ENCODE data around the gene SMNDC1.

Gene SMNDC1

GRCh38 chr10:110265573-110266193 lies 39.0 kb downstream of the SMNDC1 start:
- TF ChIP-seq TEAD4 (IDR thresholded peaks at IDR 0.05) (no peak), EP300 (IDR thresholded peaks at IDR 0.05; ENCODE audit: borderline replicate concordance) (no peak), REST (IDR thresholded peaks at IDR 0.05; ENCODE audit: low read depth) (no peak), ZBTB7A (IDR thresholded peaks at IDR 0.05; ENCODE audit: low read depth) (no peak), MAX (IDR thresholded peaks at IDR 0.05) (no peak), TAF1 (IDR thresholded peaks at IDR 0.05; ENCODE audit: low read depth) (no peak), FOXM1 (IDR thresholded peaks at IDR 0.05; ENCODE audit: borderline replicate concordance, low read depth) (no peak), CEBPB (IDR thresholded peaks at IDR 0.05) (no peak), TCF12 (IDR thresholded peaks at IDR 0.05; ENCODE audit: low read depth) (no peak)

GRCh38 chr10:110263164-110263563 lies 41.6 kb downstream of the SMNDC1 start:
- TF ChIP-seq, protein P1, sequence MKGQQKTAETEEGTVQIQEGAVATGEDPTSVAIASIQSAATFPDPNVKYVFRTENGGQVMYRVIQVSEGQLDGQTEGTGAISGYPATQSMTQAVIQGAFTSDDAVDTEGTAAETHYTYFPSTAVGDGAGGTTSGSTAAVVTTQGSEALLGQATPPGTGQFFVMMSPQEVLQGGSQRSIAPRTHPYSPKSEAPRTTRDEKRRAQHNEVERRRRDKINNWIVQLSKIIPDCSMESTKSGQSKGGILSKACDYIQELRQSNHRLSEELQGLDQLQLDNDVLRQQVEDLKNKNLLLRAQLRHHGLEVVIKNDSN (IDR thresholded peaks at IDR 0.05), result no peak
- no peak for TF ChIP-seq FOXM1 (IDR thresholded peaks at IDR 0.05; ENCODE audit: borderline replicate concordance, low read depth)
- TF ChIP-seq CEBPB (IDR thresholded peaks at IDR 0.05), result no peak
- TF ChIP-seq YY1 (IDR thresholded peaks at IDR 0.05; ENCODE audit: low read depth), result no peak
- no peak for TF ChIP-seq TAF1 (IDR thresholded peaks at IDR 0.05; ENCODE audit: low read depth)
- no peak for TF ChIP-seq ZBTB7A (IDR thresholded peaks at IDR 0.05; ENCODE audit: low read depth)
- no peak for TF ChIP-seq NFIC (IDR thresholded peaks at IDR 0.05)
- TF ChIP-seq RAD21 (IDR thresholded peaks at IDR 0.05; ENCODE audit: low read depth), result no peak
- no peak for TF ChIP-seq MAX (IDR thresholded peaks at IDR 0.05)

DNA sequence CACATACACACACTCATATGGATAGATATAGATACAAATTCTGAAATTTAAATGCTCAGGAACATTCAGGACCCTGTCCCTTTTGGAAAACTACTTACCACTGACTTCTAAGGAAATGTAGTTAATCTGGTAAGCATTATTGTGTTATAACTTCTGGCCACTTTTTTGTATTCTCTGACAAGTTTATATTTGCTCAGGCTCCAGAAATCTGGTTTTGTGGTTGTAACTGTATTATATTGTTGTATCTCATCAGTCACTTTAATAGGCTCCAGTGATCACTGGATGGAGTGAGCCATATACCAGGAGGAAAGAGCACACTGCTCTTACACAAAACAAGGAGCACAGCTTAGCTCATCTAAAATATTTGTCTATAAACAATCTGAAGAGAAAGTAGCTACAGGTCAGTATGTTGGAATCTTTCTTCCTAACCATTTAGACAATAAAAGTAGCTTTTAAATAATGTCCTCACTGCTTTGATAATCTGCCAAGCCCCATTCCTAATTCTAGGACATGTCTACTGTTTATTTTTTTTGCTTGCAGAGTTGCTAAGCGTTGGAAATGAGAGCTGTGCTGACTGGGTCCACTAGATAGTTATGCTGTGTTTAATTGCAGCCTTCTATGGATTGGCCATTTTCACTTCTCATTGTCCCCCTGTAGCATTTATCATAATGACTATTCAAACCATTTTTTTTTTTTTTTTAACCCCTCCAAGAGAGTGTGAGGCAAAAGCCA lies 43.8 kb downstream of the SMNDC1 start:
- TF ChIP-seq NFIC (IDR thresholded peaks at IDR 0.05) (no peak), FOXM1 (IDR thresholded peaks at IDR 0.05; ENCODE audit: borderline replicate concordance, low read depth) (no peak), YY1 (IDR thresholded peaks at IDR 0.05; ENCODE audit: low read depth) (no peak), CEBPB (IDR thresholded peaks at IDR 0.05) (no peak), TEAD4 (IDR thresholded peaks at IDR 0.05) (no peak)
- TF ChIP-seq, protein P1 (IDR thresholded peaks at IDR 0.05), result no peak

DNA sequence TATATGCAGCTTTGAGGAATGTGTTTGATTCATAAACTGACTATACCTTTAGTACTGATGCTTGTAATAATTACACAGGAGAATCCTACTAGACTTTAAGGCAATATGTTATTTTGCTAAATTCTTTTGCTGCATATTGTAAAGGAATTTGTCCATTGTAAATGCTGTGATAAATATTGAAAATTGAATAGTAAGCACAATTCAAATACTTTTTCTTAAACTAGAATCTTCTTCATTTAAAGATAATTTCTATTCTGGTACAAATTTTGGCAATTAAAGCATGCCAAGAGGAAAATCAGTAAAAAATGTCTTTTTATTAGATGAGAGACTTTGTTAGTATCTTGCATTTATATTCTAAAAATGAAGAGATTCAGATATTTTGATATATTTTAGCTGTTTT lies 45.4 kb downstream of the SMNDC1 start:
- TF ChIP-seq TAF1 (IDR thresholded peaks at IDR 0.05; ENCODE audit: low read depth) (no peak), YY1 (IDR thresholded peaks at IDR 0.05; ENCODE audit: low read depth) (no peak), RAD21 (IDR thresholded peaks at IDR 0.05; ENCODE audit: low read depth) (no peak), FOXM1 (IDR thresholded peaks at IDR 0.05; ENCODE audit: borderline replicate concordance, low read depth) (no peak), REST (IDR thresholded peaks at IDR 0.05; ENCODE audit: low read depth) (no peak), NFIC (IDR thresholded peaks at IDR 0.05) (no peak), CREB1 (IDR thresholded peaks at IDR 0.05; ENCODE audit: low read depth) (no peak)

DNA sequence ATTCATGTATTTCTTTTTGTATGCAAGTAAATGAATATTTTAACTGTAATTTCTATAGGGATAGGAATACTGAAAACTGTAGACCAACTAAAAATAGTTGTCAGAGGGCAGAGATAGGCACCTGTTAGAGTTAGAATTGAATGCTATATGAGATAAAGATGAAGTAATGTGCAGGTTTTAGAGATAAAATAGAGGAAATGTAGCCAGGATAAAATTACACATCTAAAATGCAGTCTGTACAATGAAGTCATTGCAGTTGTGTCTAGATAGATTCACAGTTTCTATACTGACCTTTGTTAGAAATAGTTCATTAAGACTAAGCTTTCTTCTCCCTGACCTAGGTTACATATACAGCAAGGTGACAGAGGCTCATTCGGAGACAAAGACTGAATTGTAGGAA lies 46.2 kb downstream of the SMNDC1 start:
- TF ChIP-seq, protein P1 (IDR thresholded peaks at IDR 0.05), result no peak
- TF ChIP-seq EGR1 (IDR thresholded peaks at IDR 0.05) (no peak), TEAD4 (IDR thresholded peaks at IDR 0.05) (no peak), CREB1 (IDR thresholded peaks at IDR 0.05; ENCODE audit: low read depth) (no peak), CEBPB (IDR thresholded peaks at IDR 0.05) (no peak), ZBTB7A (IDR thresholded peaks at IDR 0.05; ENCODE audit: low read depth) (no peak), TCF12 (IDR thresholded peaks at IDR 0.05; ENCODE audit: low read depth) (no peak), RAD21 (IDR thresholded peaks at IDR 0.05; ENCODE audit: low read depth) (no peak), YY1 (IDR thresholded peaks at IDR 0.05; ENCODE audit: low read depth) (no peak), FOXM1 (IDR thresholded peaks at IDR 0.05; ENCODE audit: borderline replicate concordance, low read depth) (no peak), EP300 (IDR thresholded peaks at IDR 0.05; ENCODE audit: borderline replicate concordance) (no peak), NFIC (IDR thresholded peaks at IDR 0.05) (no peak), MAX (IDR thresholded peaks at IDR 0.05) (no peak), REST (IDR thresholded peaks at IDR 0.05; ENCODE audit: low read depth) (no peak), TAF1 (IDR thresholded peaks at IDR 0.05; ENCODE audit: low read depth) (no peak)

Measured in Ishikawa (cell line).